Heart left ventricle (tissue), 16 donors: ENCODE data around the gene IGSF9. TPM values are rescaled to one million over a fixed set of nuclear protein-coding genes. Genes with fewer than 3 reads are reported as not detected.
A peak's percentile ranks its signal among the peaks of the same experiment; 100 is the strongest.

ENCODE experiments used
- ATAC-seq, 4 donors: fragments of 200-7000 bp; cut with Tn5 transposase; one replicate each; pipeline ENCODE4 v1.9.1; 2020 to 2022; ENCODE audit warnings: moderate library complexity in 4 of 4, mild to moderate bottlenecking in 3 of 4, moderate number of reproducible peaks in 1 of 4
- DNase-seq, 5 donors: peaks; one replicate each; pipeline ENCODE4 v3.0.0-alpha.2; 2020
- H3K27ac ChIP-seq, 12 donors: fragments of 200-600 bp; sonication (generic) in 4 of 12; one replicate each; pipeline versions ENCODE4 v1.5.0 to v1.8.0; 2016 to 2022; ENCODE audit warnings: mild to moderate bottlenecking in 2 of 12
- H3K27me3 ChIP-seq, 9 donors: fragments of 200-600 bp; sonication (generic) in 2 of 9; one replicate each; pipeline versions ENCODE4 v1.5.1 to v1.8.0; 2016 to 2022; ENCODE audit warnings: mild to moderate bottlenecking in 3 of 9
- H3K36me3 ChIP-seq, 9 donors: fragments of 200-600 bp; sonication (generic) in 2 of 9; one replicate each; pipeline versions ENCODE4 v1.5.0 to v1.8.0; 2018 to 2022; ENCODE audit warnings: mild to moderate bottlenecking in 2 of 9
- H3K4me1 ChIP-seq, 12 donors: fragments of 200-600 bp; sonication (generic) in 4 of 12; one replicate each; pipeline versions ENCODE4 v1.5.0 to v1.8.0; 2016 to 2022; ENCODE audit warnings: mild to moderate bottlenecking in 3 of 12
- H3K4me3 ChIP-seq, 12 donors: fragments of 200-600 bp; sonication (generic) in 4 of 12; one replicate each; pipeline versions ENCODE4 v1.5.0 to v1.8.0; 2017 to 2022; ENCODE audit warnings: mild to moderate bottlenecking in 9 of 12, moderate library complexity in 4 of 12
- H3K9me3 ChIP-seq, 12 donors: fragments of 200-600 bp; sonication (generic) in 4 of 12; one replicate each; pipeline versions ENCODE4 v1.5.0 to v1.8.0; 2016 to 2022; ENCODE audit warnings: mild to moderate bottlenecking in 1 of 12
- POLR2A ChIP-seq, 2 donors: fragments of 450-650 bp; IDR thresholded peaks; one replicate each; pipeline ENCODE4 v1.6.1; 2017; ENCODE audit warnings: antibody characterized with exemption in 2 of 2, mild to moderate bottlenecking in 2 of 2, moderate library complexity in 2 of 2
- WGBS, 4 donors: extraction: QIAGEN DNeasy Blood & Tissue Kit in 2 of 4; methylation state at CpG; one replicate each; pipeline versions ENCODE4 v1.1.5 to v1.1.7; 2013 to 2018; 5-methylcytosine and 5-hydroxymethylcytosine counted together
- intact Hi-C, 10 donors: fragments of 100-400 bp; cut with DNase I; formaldehyde crosslinking; loops; one replicate each; pipeline versions ENCODE4 v1.11.1 to v1.14.2; 2022
- polyA plus RNA-seq, 2 donors: library from polyadenylated mRNA; stranded (reverse); fragments of 200-250 nt; gene quantifications; one replicate each; pipeline ENCODE4 v1.2.3, GENCODE V29; 2013
- total RNA-seq, 9 donors: library from RNA; depleted of rRNA in 2 of 9; stranded (reverse); fragments of >200 nt in 2 of 9; fragmentation: NEBNext Ultra II Directional in 3 of 9; extraction: Animal tissue kit (Norgen Biotek cat#: 25700) in 3 of 9; gene quantifications; one replicate each; pipeline versions ENCODE4 v1.1.0 to v1.2.4, GENCODE V29; 2016 to 2023
- TF ChIP-seq, protein P1 (sequence below), 12 donors: fragments of 200-600 bp; sonication (generic) in 4 of 12; IDR thresholded peaks; one replicate each; pipeline versions ENCODE4 v1.5.0 to v1.8.0; 2018 to 2022; ENCODE audit warnings: antibody characterized with exemption in 12 of 12, mild to moderate bottlenecking in 5 of 12
- donor health status: ischemic (EF 13 %, LVEDD 7.1; RV severe dilation, severe dysfunction).
- donor health status: healthy with polysubstance abuse.
- donor health status: DM: no; HTN: yes; CAD: no.
- donor health status: DM: no; HTN: no; CAD: no.
- donor health status: ischemic (EF 25% LVEDD 6.9; RV normal size, moderate dysfunction).
- donor health status: ischemic (EF 25% LVEDD 5.7; RV mildly dilated, moderate dysfunction).
- donor health status: healthy.
- donor health status: DM: yes; HTN: yes; CAD: no.
- donor health status: ischemic (EF 35%, LVEDD 5.7; RV mildly dilated, moderate dysfunction).
- donor health status: nonischemic (EF 11% LVEDD 7.7; RV severe dilation, severe dysfunction).
- donor health status: DM: yes; HTN: yes; CAD: no.
- donor health status: PGD.
- donor health status: ischemic (EF 29% LVEDD 5.4; RV normal size, mild dysfunction).
- donor health status: nonischemic (EF 23%, LVEDD 6.1; RV moderate dilation, normal function).

Gene IGSF9
- total and polyA plus RNA-seq, 11 donors = 0.06 to 4.8 (median 0.12) TPM; not detected in 6

DNA sequence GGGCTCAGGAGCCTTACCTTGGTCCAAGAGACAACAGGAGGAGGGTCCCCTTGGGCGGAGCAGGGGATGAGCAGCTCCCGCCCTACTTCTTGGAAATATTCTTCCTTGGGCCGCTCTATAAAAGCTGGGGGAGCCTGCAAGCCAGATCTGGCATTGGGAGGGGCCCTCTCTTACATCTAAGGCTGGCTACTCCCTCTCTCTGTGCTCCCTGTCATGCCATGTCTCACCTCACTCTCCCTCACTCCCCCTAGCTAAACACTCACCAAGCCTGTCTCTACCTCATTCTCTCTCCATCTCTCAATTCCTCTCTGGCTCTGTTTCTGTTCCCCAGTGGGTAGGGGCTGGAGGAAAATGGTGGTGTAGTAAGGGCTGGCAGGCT is 13.6 kb downstream of the IGSF9 start:
- TF ChIP-seq, protein P1, sequence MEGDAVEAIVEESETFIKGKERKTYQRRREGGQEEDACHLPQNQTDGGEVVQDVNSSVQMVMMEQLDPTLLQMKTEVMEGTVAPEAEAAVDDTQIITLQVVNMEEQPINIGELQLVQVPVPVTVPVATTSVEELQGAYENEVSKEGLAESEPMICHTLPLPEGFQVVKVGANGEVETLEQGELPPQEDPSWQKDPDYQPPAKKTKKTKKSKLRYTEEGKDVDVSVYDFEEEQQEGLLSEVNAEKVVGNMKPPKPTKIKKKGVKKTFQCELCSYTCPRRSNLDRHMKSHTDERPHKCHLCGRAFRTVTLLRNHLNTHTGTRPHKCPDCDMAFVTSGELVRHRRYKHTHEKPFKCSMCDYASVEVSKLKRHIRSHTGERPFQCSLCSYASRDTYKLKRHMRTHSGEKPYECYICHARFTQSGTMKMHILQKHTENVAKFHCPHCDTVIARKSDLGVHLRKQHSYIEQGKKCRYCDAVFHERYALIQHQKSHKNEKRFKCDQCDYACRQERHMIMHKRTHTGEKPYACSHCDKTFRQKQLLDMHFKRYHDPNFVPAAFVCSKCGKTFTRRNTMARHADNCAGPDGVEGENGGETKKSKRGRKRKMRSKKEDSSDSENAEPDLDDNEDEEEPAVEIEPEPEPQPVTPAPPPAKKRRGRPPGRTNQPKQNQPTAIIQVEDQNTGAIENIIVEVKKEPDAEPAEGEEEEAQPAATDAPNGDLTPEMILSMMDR (IDR thresholded peaks at IDR 0.05) = no peak
- TF ChIP-seq POLR2A (IDR thresholded peaks at IDR 0.05) = no peak
- Histone ChIP-seq H3K27me3 (peaks cover 0 to 3% (median 0%) of the 10 kb centered on the region in 9 donors), H3K9me3 (no peaks in the 10 kb centered on the region), H3K27ac (no peak overlapping the region), H3K4me1 (peaks cover 0 to 11% (median 3%) of the 10 kb centered on the region in 12 donors), H3K36me3 (no peaks in the 10 kb centered on the region), H3K4me3 (no peak overlapping the region)
- no peak for DNase-seq
- no peak for ATAC-seq
- intact Hi-C loops = loop anchor here in 2 of 10 donors (5.0 to 10.0 kb wide), 2 partner anchors 39 to 97 kb away; no protein-coding TSS in a partner anchor
- 92 to 99% (median 95%) methylated on average over 3 of the region's 3 CpGs for WGBS, 4 donors

DNA sequence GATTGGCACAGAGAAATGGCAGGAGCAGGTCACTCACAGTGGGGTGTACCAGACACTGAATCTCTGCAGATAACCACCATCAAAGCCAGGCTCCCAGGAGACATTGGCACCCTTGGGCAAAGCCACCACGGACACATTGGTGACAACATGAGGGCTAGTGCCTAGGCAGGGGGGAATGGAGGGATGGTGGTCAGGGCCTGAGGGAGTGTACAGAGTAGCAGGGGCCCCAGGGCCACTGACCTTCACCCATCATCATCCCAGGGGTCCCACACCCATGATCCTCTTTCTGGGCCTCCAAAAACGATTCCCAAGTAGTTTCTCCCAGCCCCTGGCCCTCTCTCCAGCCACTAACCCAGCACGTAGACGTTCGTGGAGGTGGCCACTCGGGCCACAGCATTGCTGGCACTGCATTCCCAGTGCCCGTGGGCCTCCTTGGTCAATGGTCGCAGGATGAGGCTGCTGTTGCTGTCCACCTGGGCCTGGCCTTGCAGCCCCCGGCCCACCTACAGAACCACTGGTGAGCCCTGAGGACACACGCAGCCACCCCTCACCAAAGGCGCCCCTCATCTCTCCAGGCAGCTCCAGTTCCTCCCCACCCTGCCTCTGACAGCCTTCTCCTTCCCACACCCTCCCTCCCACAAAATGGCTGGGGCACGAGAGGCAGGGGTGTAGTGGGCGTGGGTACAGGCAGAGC is 14.2 kb downstream of the IGSF9 start:
- Histone ChIP-seq H3K36me3 (no peaks in the 10 kb centered on the region), H3K4me1 (peaks cover 0 to 9% (median 5%) of the 10 kb centered on the region in 12 donors), H3K9me3 (no peaks in the 10 kb centered on the region), H3K4me3 (no peak overlapping the region), H3K27ac (no peak overlapping the region), H3K27me3 (no peaks in the 10 kb centered on the region)
- 89 to 94% (median 93%) methylated on average over 4 to 13 of the region's 13 CpGs for WGBS, 4 donors
- intact Hi-C loops = loop anchor here in 2 of 10 donors (5.0 to 10.0 kb wide), 2 partner anchors 39 to 96 kb away; no protein-coding TSS in a partner anchor
- ATAC-seq = no peak
- TF ChIP-seq POLR2A (IDR thresholded peaks at IDR 0.05) = no peak
- TF ChIP-seq, protein P1 (IDR thresholded peaks at IDR 0.05) = no peak
- DNase-seq = no peak

DNA sequence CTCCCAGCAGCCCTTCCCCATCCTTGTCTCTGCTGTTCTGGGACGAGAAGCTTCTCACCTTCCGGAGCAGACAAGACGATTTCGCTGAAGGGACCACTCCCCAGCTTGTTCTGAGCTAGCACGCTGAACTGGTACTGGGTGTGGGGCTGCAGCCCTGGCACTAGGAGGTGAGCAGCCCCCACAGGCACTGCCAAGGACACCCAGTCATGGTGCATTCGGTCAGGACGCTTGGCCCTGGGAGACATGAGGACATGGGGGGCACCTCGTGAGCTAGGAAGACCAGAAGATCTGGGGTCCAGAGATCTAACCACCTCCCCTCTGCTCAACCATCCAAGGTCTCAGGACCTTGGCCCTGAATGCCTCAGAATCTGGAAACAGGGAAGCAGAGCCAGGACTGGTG is 14.8 kb downstream of the IGSF9 start:
- H3K4me3 ChIP-seq = no peak overlapping the region
- DNase-seq (no peak), ATAC-seq (no peak)
- H3K36me3 ChIP-seq = no peaks in the 10 kb centered on the region
- no peak overlapping the region for H3K27ac ChIP-seq
- no peaks in the 10 kb centered on the region for H3K27me3 ChIP-seq
- H3K9me3 ChIP-seq = no peaks in the 10 kb centered on the region
- 92 to 94% (median 93%) methylated on average over 6 to 8 of the region's 8 CpGs for WGBS, 4 donors
- intact Hi-C loops = loop anchor here in 2 of 10 donors (5.0 to 10.0 kb wide), 2 partner anchors 38 to 96 kb away; no protein-coding TSS in a partner anchor
- peaks cover 0 to 12% (median 9%) of the 10 kb centered on the region in 12 donors for H3K4me1 ChIP-seq
- TF ChIP-seq, protein P1 (IDR thresholded peaks at IDR 0.05) = no peak

DNA sequence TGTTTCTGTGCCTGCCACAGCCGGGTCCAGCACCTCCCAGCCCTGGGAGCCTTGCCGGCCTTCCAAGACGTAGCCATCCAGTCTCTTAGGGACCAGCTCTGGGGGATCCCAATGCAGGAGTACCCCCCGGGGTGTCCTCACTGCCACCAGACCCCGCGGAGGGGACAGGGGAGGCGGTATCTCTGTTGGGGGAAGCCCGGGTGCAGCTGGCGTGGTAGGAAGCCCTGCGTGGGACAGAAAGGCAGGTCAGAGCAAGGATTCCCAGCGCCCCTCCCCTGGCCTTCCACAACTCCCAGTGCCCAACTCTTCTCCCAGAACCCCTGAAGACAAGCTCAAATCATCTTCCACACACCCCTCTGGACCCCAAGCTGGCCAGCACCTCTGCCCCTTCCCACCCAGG is 15.2 kb downstream of the IGSF9 start:
- ATAC-seq = no peak
- Histone ChIP-seq H3K4me1 (peaks cover 0 to 14% (median 10%) of the 10 kb centered on the region in 12 donors), H3K4me3 (no peak overlapping the region), H3K27me3 (no peaks in the 10 kb centered on the region), H3K9me3 (no peaks in the 10 kb centered on the region), H3K27ac (no peak overlapping the region), H3K36me3 (no peaks in the 10 kb centered on the region)
- DNase-seq = peak in 1 of 5 donors; percentile 17
- intact Hi-C loops = loop anchor here in 2 of 10 donors (5.0 to 10.0 kb wide), 2 partner anchors 38 to 95 kb away; no protein-coding TSS in a partner anchor
- TF ChIP-seq, protein P1 (IDR thresholded peaks at IDR 0.05) = no peak
- no peak for TF ChIP-seq POLR2A (IDR thresholded peaks at IDR 0.05)
- WGBS, 4 donors = 94 to 96% (median 94%) methylated on average over 9 to 11 of the region's 11 CpGs
